ENCODE measurements around the gene ECHS1. TPM values are rescaled to one million over a fixed set of nuclear protein-coding genes. Genes with fewer than 3 reads are reported as not detected.

ECHS1 gene
- total and polyA plus RNA-seq, 9 of the 15 experiments (the other 6 are each of a cell fraction or from before 2014, with no cell fraction given): 16.6 to 100 (median 68.1) TPM

DNA sequence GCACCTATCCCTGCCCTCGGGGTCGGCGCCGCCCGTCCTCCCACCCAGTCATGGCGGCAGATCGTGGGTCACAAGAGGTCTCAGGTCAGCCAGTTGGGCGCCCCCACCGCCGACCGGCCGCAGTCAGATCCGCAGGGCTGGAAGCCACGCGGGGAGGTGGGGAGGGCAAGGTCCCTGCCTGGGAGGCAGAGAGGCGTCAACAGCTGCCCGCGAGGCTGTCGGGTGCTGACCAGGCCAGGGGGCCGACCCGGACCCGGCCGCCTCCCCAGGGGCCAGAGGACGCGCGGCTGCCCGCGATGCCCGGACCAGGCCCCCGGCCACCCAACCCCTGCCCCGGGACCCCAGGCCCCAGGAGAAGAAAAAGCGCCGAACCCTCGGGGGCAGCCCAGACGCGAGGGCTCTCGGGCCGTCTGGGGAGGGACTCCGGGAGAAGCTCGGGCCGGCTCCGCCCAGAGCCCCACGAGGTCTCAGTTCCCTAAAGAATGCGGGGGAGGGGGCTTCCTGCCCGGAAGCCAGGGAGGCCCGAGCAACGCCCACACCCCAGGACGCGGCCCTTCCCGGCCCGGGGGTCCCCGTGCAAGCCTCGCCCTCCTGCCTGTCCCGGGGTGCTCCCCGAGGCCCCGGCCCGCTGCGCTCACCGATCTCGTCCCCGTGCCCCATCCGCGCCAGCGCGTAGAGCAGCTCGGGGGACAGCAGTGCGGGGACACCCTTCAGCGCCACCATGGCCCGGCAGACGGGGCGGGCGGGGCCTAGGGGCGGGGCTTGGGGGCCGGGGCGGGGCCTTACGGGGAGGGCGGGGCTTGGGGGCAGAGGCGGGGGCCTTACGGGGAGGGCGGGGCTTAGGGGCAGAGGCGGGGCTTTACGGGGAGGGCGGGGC, 15.6 kb downstream of the ECHS1 start, which contains the start of gene FUOM (continued):
- TF ChIP-seq EWSR1 (IDR thresholded peaks at IDR 0.05; ENCODE audit: borderline replicate concordance, low read depth, partially characterized antibody) (no peak), ZNF780A (CRISPR knock-in tag; IDR thresholded peaks at IDR 0.05) (no peak), CBX2 (IDR thresholded peaks at IDR 0.05; ENCODE audit: insufficient read depth, low read length, poor library complexity, severe bottlenecking) (no peak), GATA2 (CRISPR knock-in tag; IDR thresholded peaks at IDR 0.05) (no peak), KAT7 (CRISPR knock-in tag; IDR thresholded peaks at IDR 0.05; ENCODE audit: borderline replicate concordance) (0 out of 2 replicates have a peak, but pooled peaks have one; percentile 60), SETDB1 (IDR thresholded peaks at IDR 0.05; ENCODE audit: low read length) (no peak), PHTF2 (CRISPR knock-in tag; IDR thresholded peaks at IDR 0.05) (no peak), MCM5 (IDR thresholded peaks at IDR 0.05; ENCODE audit: low read depth) (no peak), BCOR (IDR thresholded peaks at IDR 0.05) (no peak), ZKSCAN1 (IDR thresholded peaks at IDR 0.05; ENCODE audit: low read depth, low read length) (no peak), MIER1 (IDR thresholded peaks at IDR 0.05; ENCODE audit: low read depth) (no peak), RBM34 (IDR thresholded peaks at IDR 0.05; ENCODE audit: borderline replicate concordance, insufficient read depth, low read length) (no peak), ZNF655 (CRISPR knock-in tag; IDR thresholded peaks at IDR 0.05) (no peak), ZNF311 (CRISPR knock-in tag; IDR thresholded peaks at IDR 0.05) (no peak), HDAC1 (IDR thresholded peaks at IDR 0.05) (peak in 1 of 2 experiments; percentile 42; a peak in 1 of 4 replicates), POLR2AphosphoS2 (IDR thresholded peaks at IDR 0.05; ENCODE audit: low read length) (no peak), RBFOX2 (IDR thresholded peaks at IDR 0.05; ENCODE audit: low read depth, low read length) (peak; percentile 72)
- TF ChIP-seq, protein P1, sequence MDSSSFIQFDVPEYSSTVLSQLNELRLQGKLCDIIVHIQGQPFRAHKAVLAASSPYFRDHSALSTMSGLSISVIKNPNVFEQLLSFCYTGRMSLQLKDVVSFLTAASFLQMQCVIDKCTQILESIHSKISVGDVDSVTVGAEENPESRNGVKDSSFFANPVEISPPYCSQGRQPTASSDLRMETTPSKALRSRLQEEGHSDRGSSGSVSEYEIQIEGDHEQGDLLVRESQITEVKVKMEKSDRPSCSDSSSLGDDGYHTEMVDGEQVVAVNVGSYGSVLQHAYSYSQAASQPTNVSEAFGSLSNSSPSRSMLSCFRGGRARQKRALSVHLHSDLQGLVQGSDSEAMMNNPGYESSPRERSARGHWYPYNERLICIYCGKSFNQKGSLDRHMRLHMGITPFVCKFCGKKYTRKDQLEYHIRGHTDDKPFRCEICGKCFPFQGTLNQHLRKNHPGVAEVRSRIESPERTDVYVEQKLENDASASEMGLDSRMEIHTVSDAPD (CRISPR knock-in tag; IDR thresholded peaks at IDR 0.05): no peak
- TF ChIP-seq, protein P2, sequence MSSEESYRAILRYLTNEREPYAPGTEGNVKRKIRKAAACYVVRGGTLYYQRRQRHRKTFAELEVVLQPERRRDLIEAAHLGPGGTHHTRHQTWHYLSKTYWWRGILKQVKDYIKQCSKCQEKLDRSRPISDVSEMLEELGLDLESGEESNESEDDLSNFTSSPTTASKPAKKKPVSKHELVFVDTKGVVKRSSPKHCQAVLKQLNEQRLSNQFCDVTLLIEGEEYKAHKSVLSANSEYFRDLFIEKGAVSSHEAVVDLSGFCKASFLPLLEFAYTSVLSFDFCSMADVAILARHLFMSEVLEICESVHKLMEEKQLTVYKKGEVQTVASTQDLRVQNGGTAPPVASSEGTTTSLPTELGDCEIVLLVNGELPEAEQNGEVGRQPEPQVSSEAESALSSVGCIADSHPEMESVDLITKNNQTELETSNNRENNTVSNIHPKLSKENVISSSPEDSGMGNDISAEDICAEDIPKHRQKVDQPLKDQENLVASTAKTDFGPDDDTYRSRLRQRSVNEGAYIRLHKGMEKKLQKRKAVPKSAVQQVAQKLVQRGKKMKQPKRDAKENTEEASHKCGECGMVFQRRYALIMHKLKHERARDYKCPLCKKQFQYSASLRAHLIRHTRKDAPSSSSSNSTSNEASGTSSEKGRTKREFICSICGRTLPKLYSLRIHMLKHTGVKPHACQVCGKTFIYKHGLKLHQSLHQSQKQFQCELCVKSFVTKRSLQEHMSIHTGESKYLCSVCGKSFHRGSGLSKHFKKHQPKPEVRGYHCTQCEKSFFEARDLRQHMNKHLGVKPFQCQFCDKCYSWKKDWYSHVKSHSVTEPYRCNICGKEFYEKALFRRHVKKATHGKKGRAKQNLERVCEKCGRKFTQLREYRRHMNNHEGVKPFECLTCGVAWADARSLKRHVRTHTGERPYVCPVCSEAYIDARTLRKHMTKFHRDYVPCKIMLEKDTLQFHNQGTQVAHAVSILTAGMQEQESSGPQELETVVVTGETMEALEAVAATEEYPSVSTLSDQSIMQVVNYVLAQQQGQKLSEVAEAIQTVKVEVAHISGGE (CRISPR knock-in tag; IDR thresholded peaks at IDR 0.05): peak in 2 of 3 experiments; percentile 82 to 94; a peak in 4 of 6 replicates
